SJSA1 (cell line): ENCODE measurements around the gene ARSB. TPM values are rescaled to one million over a fixed set of nuclear protein-coding genes. Genes with fewer than 3 reads are reported as not detected.

Experiments
- DNase-seq, 2 experiments: peaks; one replicate each; pipeline ENCODE4 v3.0.0-alpha.2; 2015 to 2020; ENCODE audit warnings: low spot score in 2 of 2, low read depth in 1 of 2
- H3K27ac ChIP-seq: fragments of 250-450 bp; sonication (Bioruptor Pico); 2 replicates; pipeline ENCODE4 v1.5.1; 2020; ENCODE audit warnings: mild to moderate bottlenecking, moderate library complexity
- H3K27me3 ChIP-seq: fragments of 250-450 bp; sonication (Bioruptor Pico); replicated peaks from 2 replicates; pipeline ENCODE4 v1.5.1; 2020; ENCODE audit warnings: mild to moderate bottlenecking, moderate library complexity
- H3K36me3 ChIP-seq: fragments of 250-450 bp; sonication (Bioruptor Pico); 2 replicates; pipeline ENCODE4 v1.5.1; 2020; ENCODE audit warnings: mild to moderate bottlenecking
- H3K4me1 ChIP-seq: fragments of 250-450 bp; sonication (Bioruptor Pico); replicated peaks from 2 replicates; pipeline ENCODE4 v1.6.1; 2021; ENCODE audit warnings: mild to moderate bottlenecking
- H3K4me3 ChIP-seq: fragments of 250-450 bp; sonication (Bioruptor Pico); 2 replicates; pipeline ENCODE4 v1.5.1; 2020; ENCODE audit warnings: mild to moderate bottlenecking
- H3K9me3 ChIP-seq: fragments of 250-450 bp; sonication (Bioruptor Pico); replicated peaks from 2 replicates; pipeline ENCODE4 v1.5.1; 2020; ENCODE audit warnings: mild to moderate bottlenecking
- total RNA-seq: library from RNA; depleted of rRNA; stranded (reverse); fragments of >200 nt; shearing (Covaris generic); gene quantifications from 2 replicates; pipeline ENCODE4 v1.2.3, GENCODE V29; 2014

Gene ARSB
- total RNA-seq, 1 experiment from 2014 or later = 72.9 TPM

DNA sequence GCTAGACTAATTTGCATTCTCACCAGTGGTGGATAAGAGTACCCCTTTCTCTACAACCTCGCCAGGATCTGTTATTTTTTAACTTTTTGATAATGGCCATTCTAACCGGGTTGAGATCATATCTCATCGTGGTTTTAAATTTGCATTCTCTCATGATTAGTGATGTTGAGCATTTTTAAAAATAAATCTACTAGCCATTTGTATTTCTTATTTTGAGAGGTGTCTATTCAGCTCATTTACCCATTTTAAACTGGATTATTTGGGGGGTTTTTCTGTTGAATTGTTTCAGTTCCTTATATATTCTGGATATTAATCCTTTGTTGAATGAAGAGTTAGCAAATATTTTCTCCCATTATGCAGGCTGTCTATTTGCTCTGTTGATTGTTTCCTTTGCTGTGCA, 139.6 kb downstream of the ARSB start:
- no peak overlapping the region for H3K27ac ChIP-seq
- H3K4me1 ChIP-seq = no peaks in the 10 kb centered on the region
- no peaks in the 10 kb centered on the region for H3K9me3 ChIP-seq
- no peak for DNase-seq
- H3K36me3 ChIP-seq = no peaks in the 10 kb centered on the region
- H3K27me3 ChIP-seq = no peaks in the 10 kb centered on the region
- H3K4me3 ChIP-seq = no peak overlapping the region

DNA sequence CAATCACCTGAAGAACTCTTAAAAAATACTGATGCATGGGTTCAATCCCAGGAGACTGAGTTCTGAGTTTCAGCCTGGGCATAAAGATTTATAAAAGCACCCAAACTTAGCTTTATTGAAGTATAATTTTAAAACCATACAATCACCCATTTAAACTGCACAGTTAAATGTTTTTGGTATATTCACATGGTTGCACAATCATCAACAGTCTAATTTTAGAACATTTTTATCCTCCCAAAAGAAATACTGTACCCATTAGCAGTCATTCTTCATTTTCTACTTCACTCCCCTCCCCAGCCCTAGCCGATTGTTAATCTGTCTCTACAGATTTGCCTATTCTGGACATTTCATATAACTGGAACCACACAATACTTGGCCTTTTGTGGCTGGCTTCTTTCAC, 141.7 kb downstream of the ARSB start:
- Histone ChIP-seq H3K4me3 (no peak overlapping the region), H3K9me3 (no peaks in the 10 kb centered on the region), H3K27ac (no peak overlapping the region), H3K36me3 (no peaks in the 10 kb centered on the region), H3K27me3 (no peaks in the 10 kb centered on the region), H3K4me1 (no peaks in the 10 kb centered on the region)
- no peak for DNase-seq

DNA sequence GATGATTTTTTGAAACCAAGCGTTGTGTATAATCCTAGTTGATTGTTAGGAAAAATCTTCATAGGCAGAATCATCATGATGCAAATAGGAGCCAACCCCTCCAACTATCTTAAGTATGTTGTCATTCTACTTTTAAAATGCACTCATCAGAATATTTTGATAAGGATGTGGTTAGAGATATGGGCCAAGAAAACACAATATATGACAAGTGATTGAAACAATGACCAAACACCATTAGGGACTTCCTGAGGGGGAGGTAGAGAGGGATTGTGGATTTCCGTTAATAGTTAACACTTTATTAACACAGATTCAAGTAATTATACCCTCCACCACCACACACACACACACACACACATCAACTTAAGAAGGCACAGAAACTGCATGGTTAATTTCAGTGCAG, 143.3 kb downstream of the ARSB start:
- no peak overlapping the region for H3K4me3 ChIP-seq
- H3K36me3 ChIP-seq = no peaks in the 10 kb centered on the region; the same call in 1 of the 2 replicates
- no peaks in the 10 kb centered on the region for H3K27me3 ChIP-seq
- no peaks in the 10 kb centered on the region for H3K9me3 ChIP-seq
- no peaks in the 10 kb centered on the region for H3K4me1 ChIP-seq
- H3K27ac ChIP-seq = no peak overlapping the region
- no peak for DNase-seq

DNA sequence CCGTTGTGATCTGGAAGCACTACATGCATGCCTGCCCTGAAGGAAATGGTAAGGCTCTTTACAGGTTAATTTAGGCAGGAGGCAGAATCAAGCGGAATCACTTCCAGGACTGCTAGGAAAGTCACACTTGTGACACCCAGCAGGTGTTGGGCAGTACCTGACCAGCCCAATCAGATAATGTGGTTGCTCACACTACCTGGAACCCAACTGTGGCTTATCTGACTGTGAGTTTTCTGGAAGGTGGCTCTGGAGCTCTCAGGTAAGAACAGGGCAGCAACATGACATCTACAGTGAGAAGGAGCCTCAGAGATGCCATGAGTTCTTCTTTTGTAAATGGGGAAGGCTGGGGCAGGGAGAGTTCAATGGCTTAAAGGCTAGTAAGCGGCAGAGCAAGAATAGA, 146.4 kb downstream of the ARSB start:
- H3K27me3 ChIP-seq = no peaks in the 10 kb centered on the region
- no peaks in the 10 kb centered on the region for H3K9me3 ChIP-seq
- H3K4me3 ChIP-seq = no peak overlapping the region
- no peak for DNase-seq
- H3K4me1 ChIP-seq = no peaks in the 10 kb centered on the region
- no peak overlapping the region for H3K27ac ChIP-seq
- no peaks in the 10 kb centered on the region; the same call in 1 of the 2 replicates for H3K36me3 ChIP-seq

DNA sequence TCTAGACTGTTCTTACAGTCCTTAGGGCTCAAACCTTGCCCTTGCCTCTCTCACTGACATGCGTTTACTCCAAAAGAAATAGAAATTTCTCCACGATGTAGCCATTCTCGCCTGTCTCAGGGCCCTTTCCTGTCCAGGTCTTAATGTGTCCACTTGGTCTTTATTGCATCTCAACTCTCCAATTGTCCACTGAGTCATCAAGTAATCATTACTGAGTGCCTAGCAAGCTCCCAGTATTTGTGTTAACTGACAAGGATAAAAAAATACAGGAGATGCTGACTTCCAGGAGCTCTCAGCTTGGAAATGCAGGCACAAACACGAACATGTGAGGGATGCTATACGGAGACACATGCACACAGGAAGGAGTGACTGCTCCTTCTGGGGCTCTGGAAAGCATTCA, 147.3 kb downstream of the ARSB start:
- Histone ChIP-seq H3K27me3 (no peaks in the 10 kb centered on the region), H3K36me3 (no peaks in the 10 kb centered on the region; the same call in 1 of the 2 replicates), H3K4me3 (no peak overlapping the region), H3K27ac (no peak overlapping the region), H3K4me1 (no peaks in the 10 kb centered on the region), H3K9me3 (no peaks in the 10 kb centered on the region)
- DNase-seq = no peak

DNA sequence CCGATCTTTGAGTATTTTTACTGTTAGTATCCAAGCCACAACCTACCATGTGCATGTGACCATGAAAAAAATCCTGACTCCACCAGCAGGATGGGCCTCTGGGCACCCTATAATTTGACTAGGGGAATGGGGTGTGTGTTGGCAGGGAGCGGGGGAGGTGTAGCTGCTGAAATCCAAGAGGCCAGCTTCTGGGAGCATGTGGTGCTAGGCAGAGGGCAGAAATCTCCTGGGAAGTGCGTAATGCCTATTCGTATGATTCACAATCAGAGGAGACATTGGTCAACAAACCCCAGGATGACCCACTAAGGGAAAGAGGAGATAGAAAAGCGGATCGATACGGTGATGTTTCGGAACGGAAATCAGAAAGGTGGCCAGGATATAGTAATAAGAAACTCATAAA, 149.9 kb downstream of the ARSB start:
- Histone ChIP-seq H3K4me1 (peaks cover 1% of the 10 kb centered on the region; the same call in 1 of the 2 replicates), H3K4me3 (no peak overlapping the region), H3K27me3 (no peaks in the 10 kb centered on the region), H3K9me3 (no peaks in the 10 kb centered on the region), H3K36me3 (no peaks in the 10 kb centered on the region; the same call in 1 of the 2 replicates), H3K27ac (no peak overlapping the region)
- no peak for DNase-seq

DNA sequence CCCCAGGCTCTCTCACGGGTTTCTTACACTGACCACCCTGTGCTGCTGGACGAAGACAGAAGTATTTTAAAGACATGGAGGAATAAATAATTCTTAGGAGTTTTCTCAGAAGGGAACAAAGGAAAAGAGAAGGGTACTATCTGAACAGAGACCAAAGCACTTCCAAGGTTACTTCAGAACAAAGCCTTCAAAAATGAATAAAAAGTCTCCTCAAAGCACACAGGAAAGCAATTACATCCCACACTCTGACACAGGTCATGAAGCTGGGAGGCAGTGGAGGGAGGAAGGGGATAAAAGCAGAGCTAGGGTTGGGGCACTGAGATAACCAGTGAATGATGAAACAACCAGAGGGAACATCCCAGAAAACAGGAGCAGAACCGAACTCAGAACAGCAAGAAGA, 151.8 kb downstream of the ARSB start:
- Histone ChIP-seq H3K4me1 (peaks cover 3% of the 10 kb centered on the region; the same call in 1 of the 2 replicates), H3K9me3 (no peaks in the 10 kb centered on the region), H3K27me3 (no peaks in the 10 kb centered on the region), H3K36me3 (no peaks in the 10 kb centered on the region; the same call in 1 of the 2 replicates), H3K4me3 (no peak overlapping the region), H3K27ac (no peak overlapping the region)
- no peak for DNase-seq

DNA sequence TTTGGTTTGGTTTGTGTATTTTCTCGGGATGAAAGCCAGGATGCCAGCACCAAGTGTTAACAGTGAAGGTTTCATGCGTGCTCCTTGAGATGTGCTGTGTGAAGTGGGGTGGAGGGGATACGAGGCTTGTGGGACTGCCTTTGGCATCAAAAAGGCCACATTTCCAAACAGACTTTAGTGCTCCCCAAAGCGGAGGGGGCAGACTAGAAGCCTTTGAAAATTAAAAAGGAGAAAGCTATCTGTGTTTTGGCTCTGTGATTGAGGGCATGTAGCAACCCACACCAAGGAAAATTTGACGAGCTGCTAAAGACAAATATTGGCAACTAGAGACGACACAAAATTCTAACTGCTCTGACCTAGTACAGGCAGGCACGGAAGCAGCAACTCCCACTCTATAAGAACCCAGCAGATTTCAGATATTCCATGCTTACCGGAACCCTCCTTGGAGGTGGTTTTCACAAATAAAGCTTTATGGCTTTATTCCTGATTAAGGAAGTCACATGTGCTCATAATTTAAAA, 154.5 kb downstream of the ARSB start:
- DNase-seq = no peak
- Histone ChIP-seq H3K9me3 (no peaks in the 10 kb centered on the region), H3K27ac (no peak overlapping the region), H3K27me3 (no peaks in the 10 kb centered on the region), H3K4me1 (peaks cover 3% of the 10 kb centered on the region; the same call in 1 of the 2 replicates), H3K4me3 (no peak overlapping the region), H3K36me3 (no peaks in the 10 kb centered on the region)

DNA sequence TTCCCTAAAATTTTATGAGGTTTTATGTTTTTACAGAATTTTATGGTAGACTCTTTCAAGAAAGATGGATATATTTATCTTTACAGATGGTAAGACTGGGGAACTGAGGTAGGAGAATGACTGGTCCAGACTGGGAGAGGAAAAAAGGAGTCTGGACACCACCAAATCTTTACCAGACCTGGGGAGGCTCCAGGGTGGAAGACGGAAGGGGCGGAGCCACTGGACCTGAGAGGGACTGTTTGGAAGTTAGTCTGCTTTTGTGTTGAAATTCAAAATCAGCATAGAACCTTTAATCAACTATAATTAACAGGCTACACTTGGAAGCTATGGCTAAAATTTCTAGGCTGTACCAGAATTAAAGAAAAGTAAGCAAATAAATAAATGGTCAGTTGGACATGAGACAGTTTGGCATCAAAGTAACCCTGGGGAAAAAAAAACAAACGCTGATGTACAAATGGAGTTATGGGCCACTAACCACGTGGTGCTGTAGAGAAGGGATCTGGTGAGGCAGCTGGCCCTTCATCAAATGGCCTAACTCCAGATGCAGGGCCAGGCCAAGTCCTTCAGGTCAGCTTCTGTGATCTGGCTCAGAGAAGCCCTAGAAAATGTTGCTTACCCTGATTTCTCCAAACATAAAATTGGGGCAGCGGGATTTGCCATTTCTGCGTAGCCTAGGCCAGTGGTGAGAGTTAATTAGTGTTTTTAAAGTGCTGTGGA, 155.1 kb downstream of the ARSB start:
- DNase-seq = no peak
- Histone ChIP-seq H3K4me3 (no peak overlapping the region), H3K27me3 (no peaks in the 10 kb centered on the region), H3K9me3 (no peaks in the 10 kb centered on the region), H3K27ac (no peak overlapping the region), H3K4me1 (peaks cover 3% of the 10 kb centered on the region; the same call in 1 of the 2 replicates), H3K36me3 (no peaks in the 10 kb centered on the region)

DNA sequence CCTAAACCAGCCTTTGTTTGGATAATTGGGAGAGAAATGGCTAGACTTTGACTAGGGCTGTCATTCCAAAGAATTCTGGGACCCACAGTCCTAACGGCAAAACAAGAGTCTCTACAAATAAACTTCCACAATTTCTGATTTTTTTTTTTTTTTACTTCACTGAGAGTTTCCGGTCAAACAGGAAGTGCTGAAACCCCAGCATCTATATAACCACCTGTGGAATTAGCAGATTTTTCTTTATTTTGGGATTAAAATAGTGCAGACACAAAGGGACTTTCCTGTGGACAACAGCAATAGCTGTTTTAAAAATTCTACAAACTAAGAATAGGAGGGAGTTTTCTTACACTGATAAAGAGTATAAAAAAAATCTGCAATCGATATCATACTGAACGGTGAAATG, 157.4 kb downstream of the ARSB start:
- no peak overlapping the region for H3K27ac ChIP-seq
- H3K9me3 ChIP-seq = no peaks in the 10 kb centered on the region
- peaks cover 8% of the 10 kb centered on the region; the same call in 1 of the 2 replicates for H3K4me1 ChIP-seq
- H3K36me3 ChIP-seq = no peaks in the 10 kb centered on the region; the same call in 1 of the 2 replicates
- no peak overlapping the region for H3K4me3 ChIP-seq
- no peaks in the 10 kb centered on the region for H3K27me3 ChIP-seq
- DNase-seq = no peak

DNA sequence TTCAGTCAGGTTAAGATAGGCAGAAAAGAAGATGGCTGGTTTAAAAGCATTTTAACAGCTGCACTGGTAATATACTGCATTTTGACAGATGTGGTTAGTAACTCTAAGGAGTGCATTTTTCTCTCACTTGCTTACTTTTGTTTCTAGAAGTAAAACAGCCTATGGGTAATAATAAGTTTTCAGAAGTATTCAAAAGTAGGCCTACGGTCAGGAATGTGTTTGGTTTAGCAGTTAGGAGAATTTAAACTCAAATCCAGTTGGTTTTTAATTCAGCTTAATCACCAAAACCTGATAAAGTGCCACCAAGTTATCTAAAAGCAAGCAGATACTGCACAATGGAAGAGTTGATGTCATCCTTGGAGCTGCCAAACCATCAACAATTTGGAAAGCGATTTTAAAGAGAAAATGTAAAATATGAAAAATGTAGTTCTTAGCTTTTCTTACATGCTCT, 160.3 kb downstream of the ARSB start:
- H3K9me3 ChIP-seq = no peaks in the 10 kb centered on the region

DNA sequence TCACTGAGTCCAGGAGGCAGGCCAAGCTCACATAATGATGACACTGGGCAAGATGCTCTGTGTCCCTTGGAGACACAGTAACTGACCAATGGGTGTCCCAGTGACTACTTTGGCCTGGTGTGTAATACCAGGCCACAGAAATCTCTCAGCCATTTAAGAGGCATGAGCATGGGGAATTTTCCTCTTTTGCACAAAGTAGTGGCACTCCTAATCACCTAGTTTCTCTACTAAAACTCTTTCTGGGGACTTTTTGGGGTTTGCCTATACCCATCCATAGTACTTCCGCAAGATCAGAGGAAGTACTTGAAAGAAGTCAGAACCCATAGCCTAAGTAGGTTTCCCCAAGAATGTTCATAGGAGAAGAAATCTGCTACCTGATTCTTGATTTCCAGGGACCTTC, 161.9 kb downstream of the ARSB start:
- Histone ChIP-seq H3K9me3 (no peaks in the 10 kb centered on the region), H3K4me1 (peaks cover 5% of the 10 kb centered on the region; the same call in 1 of the 2 replicates), H3K27me3 (no peaks in the 10 kb centered on the region), H3K4me3 (no peak overlapping the region), H3K36me3 (no peaks in the 10 kb centered on the region; the same call in 1 of the 2 replicates), H3K27ac (no peak overlapping the region)
- DNase-seq = no peak

More for the DNA sequence above, 160.3 kb downstream of the ARSB start:
- Histone ChIP-seq H3K36me3 (no peaks in the 10 kb centered on the region; the same call in 1 of the 2 replicates), H3K27me3 (no peaks in the 10 kb centered on the region), H3K4me3 (no peak overlapping the region), H3K4me1 (peaks cover 5% of the 10 kb centered on the region; the same call in 1 of the 2 replicates), H3K27ac (no peak overlapping the region)
- no peak for DNase-seq

DNA sequence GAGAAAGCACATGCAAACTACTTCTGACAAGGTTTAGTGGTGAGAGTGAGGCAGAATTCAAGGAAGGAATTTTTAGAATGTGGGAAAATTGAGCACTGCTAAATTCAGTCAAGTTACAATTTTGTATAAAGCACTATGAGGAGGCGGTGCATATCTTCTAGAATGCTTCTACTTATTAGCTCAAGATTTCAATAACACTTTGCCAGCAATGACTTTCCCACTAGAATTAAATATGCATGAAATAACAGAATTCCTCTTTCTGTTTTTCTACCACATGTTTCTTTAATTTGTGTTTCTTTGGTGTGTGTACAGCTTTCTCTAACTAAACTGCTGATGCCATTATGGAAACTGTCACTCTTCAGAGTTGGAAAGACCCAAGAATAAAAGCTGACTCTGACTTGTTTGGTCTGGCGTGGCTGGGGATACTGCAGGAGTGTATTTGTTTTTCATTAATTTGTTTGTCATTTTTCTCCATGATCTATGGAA, 163.5 kb downstream of the ARSB start:
- Histone ChIP-seq H3K9me3 (no peaks in the 10 kb centered on the region), H3K4me1 (peaks cover 8% of the 10 kb centered on the region)

DNA sequence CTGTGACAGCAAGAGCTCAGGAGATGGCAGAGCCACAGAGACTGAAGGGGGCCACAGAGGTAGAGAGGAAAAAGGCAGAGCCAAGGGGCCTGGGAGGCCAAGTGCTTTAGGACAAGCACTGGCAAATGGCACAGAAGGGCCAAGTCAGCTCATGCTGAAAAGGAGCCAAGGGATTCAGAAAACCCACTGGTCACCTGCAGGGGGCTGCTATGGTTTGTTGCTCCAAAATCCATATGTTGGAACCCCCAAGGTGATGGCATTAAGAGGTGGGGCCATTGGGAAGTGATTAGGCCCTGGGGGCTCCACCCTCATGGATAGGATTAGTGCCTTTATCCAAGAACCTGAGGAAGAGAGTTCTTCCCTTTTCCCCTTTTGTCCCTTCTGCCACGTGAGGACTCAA, 165.4 kb downstream of the ARSB start:
- Histone ChIP-seq H3K27me3 (no peaks in the 10 kb centered on the region), H3K4me3 (no peak overlapping the region), H3K27ac (no peak overlapping the region), H3K9me3 (no peaks in the 10 kb centered on the region), H3K4me1 (peaks cover 8% of the 10 kb centered on the region), H3K36me3 (no peaks in the 10 kb centered on the region; the same call in 1 of the 2 replicates)
- no peak for DNase-seq

More for the DNA sequence above, 163.5 kb downstream of the ARSB start:
- Histone ChIP-seq H3K36me3 (no peaks in the 10 kb centered on the region; the same call in 1 of the 2 replicates), H3K27me3 (no peaks in the 10 kb centered on the region), H3K4me3 (no peak overlapping the region), H3K27ac (no peak overlapping the region)
- DNase-seq = no peak
